GM21723 (cell line): Measurements from ENCODE around the gene TRAPPC2B.
"Not testable (repeated sequence)": the region's sequence is repeated elsewhere in the genome, so short reads cannot be mapped to it uniquely, and the experiment has no call there.

ENCODE experiments used
- ATAC-seq: cut with Tn5 transposase; IDR thresholded peaks from one replicate; pipeline ENCODE4 v1.9.1; 2021; ENCODE audit warnings: mild to moderate bottlenecking, moderate library complexity; ENCODE audit not compliant: unreplicated experiment

TRAPPC2B gene

GRCh38 chr19:57374179-57374578 is 10.8 kb downstream of the TRAPPC2B start:
- no peak for ATAC-seq

- not testable (repeated sequence) for ATAC-seq
Observed at GRCh38 chr19:57374647-57375046, 11.3 kb downstream of the TRAPPC2B start.

- no peak for ATAC-seq
Observed at GRCh38 chr19:57376151-57376550, 12.8 kb downstream of the TRAPPC2B start.

- ATAC-seq, result no peak
Observed at GRCh38 chr19:57377498-57378146, 14.3 kb downstream of the TRAPPC2B start.

GRCh38 chr19:57380923-57381322 is 17.6 kb downstream of the TRAPPC2B start:
- ATAC-seq, result no peak

GRCh38 chr19:57382806-57383488 is 19.6 kb downstream of the TRAPPC2B start:
- ATAC-seq, result no peak

- no peak for ATAC-seq
Observed at GRCh38 chr19:57389194-57389729, 25.9 kb downstream of the TRAPPC2B start.

GRCh38 chr19:57389730-57390598 is 26.6 kb downstream of the TRAPPC2B start, which contains the start of gene ZNF548:
Gene ZNF548, plus strand, starts transcription at chr19:57389854. Its CDS starts 246 bp downstream, at chr19:57390100.
- peak; percentile 95 for ATAC-seq

- ATAC-seq, result no peak
Observed at GRCh38 chr19:57395710-57396109, 32.4 kb downstream of the TRAPPC2B start.

GRCh38 chr19:57398868-57399267 is 35.5 kb downstream of the TRAPPC2B start:
- no peak for ATAC-seq

GRCh38 chr19:57403737-57404563 is 40.6 kb downstream of the TRAPPC2B start:
- ATAC-seq, result no peak

- no peak for ATAC-seq
Observed at GRCh38 chr19:57406516-57407123, 43.3 kb downstream of the TRAPPC2B start.

- ATAC-seq, result peak; percentile 98
Observed at GRCh38 chr19:57410877-57411671, 47.7 kb downstream of the TRAPPC2B start, which contains the start of gene ZNF17. Gene ZNF17, plus strand, starts transcription at chr19:57411161. Its CDS starts 2,455 bp downstream, at chr19:57413616.
